ENCODE results near the gene EPHB1.
"Not testable (repeated sequence)": the region's sequence is repeated elsewhere in the genome, so short reads cannot be mapped to it uniquely, and the experiment has no call there.

EPHB1 gene

DNA sequence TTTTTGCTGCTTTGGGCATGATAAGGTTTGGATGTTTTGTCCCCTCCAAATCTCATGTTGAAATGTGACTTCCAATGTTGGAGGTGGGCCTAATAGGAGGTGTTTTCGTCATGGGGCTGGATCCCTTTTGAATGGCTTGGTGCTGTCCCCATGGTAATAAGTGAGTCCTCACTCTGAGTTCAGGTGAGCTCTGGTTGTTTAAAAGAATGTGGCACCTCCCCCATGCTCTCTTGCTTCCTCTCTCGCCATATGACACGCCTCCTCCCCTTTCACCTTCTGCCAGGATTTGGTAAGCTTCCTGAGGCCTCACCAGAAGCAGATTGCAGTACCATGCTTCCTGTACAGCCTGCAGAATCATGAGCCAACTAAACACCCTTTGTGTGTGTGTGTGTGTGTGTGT lies 255.5 kb downstream of the EPHB1 start:
- no peak for DNase-seq (ENCODE audit: low spot score)

DNA sequence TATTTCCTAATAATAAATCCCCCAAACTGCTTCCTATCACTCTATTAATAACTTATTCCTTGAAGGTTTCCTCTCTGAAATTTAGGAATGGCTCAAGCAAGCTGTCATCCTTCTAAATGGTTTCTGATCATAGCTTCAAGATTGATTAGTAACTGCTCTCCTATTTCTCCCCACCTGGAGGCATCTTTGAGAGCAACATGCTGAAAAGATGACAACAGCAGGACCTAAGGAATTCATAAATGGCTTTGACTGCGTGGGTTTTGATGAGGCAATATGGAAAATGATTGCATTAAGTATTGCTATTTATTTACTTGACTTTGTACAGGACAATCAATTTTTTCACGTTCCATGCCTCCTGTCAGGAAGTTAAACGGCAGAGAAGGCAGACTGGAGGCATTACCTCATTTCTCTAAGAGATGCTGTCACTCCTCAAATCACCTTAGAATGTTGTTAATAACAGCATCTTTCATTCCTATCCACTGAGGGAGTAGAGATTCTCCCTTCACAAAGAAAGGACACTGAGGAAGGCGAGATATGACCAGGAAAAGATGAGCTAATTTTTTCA lies 256.4 kb downstream of the EPHB1 start:
- DNase-seq (ENCODE audit: low spot score) = no peak

GRCh38 chr3:135055449-135055848 lies 260.4 kb downstream of the EPHB1 start:
- no peak for DNase-seq (ENCODE audit: low spot score)

GRCh38 chr3:135056084-135056730 lies 261.1 kb downstream of the EPHB1 start:
- DNase-seq (ENCODE audit: low spot score) = no peak

- no peak for DNase-seq (ENCODE audit: low spot score)
Observed at GRCh38 chr3:135056733-135057310, 261.8 kb downstream of the EPHB1 start.

DNA sequence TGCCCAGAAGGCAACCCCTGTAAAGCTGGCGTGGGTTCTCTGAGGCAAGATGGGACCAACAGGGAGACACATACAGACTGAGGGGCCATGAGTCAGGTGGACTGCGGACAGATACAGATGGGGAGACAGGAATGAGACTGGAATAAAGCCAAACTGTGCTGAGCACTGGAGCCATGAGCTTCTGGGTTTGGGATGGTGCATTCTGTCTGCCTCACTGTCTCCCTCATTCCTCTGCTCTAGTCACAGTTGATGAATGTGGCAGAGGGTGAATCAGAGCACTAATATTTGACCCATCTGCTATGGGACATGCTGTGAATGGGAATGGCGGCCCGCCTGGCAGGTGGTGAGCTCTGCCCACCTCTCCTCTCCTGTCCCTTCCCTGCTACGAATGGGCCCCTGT lies 262.9 kb downstream of the EPHB1 start:
- DNase-seq (ENCODE audit: low spot score) = no peak

- no peak for DNase-seq (ENCODE audit: low spot score)
Observed at GRCh38 chr3:135059580-135059979, 264.5 kb downstream of the EPHB1 start.

DNA sequence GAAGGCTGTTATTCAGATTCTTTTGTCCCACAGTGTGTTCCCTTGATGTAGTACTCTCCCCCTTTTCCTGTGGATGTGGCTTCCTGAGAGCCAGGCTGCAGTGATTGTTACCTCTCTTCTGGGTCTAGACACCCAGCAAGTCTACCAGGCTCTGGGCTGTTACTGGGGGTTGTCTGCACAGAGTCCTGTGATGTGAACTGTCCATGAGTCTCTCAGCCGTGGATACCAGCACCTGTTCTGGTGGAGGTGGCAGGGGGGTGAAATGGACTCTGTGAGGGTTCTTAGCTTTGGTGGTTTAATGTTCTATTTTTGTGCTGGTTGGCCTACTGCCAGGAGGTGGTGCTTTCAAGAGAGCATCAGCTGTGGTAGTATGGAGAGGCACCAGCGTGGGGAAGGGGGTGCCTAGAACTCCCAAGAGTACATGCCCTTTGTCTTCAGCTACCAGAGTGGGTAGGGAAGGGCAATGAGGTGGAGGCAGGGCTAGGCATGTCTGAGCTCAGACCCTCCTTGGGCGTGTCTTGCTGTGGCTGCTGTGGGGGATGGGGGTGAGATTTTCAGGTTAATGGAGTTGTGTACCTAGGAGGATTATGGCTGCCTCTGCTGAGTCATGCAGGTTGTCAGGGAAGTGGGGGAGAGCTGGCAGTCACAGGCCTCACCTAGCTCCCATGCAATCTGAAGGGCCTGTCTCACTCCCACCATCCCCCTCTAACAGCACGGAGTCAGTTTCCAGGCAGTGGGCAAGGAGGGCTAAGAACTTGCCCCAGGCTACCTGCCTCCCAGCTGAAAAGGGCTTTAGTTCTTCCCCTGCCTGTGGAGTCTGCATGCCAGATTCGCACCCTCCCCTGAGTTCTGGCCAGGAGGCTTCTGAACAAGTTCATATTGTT lies 272.0 kb downstream of the EPHB1 start:
- not testable (repeated sequence) for DNase-seq (ENCODE audit: low spot score)

DNA sequence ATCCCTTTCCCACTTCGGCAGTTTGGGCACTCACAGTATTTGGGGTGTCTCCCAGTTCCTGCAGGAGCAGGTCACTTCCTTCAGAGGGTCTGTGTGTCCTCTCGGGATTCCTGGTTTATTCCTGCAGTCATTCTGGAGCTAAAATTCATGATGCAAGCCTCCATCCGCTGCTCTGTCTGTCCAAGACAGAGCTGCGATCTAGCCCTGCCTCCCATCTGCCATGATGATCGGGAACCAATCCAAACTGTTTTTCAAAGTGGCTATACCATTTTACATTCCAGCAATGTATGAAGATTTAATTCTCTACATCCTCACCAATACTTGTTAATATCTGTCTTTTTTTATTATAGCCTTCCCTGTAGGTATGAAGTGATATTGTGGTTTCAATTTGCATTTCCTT lies 273.0 kb downstream of the EPHB1 start:
- DNase-seq (ENCODE audit: low spot score) = no peak

DNA sequence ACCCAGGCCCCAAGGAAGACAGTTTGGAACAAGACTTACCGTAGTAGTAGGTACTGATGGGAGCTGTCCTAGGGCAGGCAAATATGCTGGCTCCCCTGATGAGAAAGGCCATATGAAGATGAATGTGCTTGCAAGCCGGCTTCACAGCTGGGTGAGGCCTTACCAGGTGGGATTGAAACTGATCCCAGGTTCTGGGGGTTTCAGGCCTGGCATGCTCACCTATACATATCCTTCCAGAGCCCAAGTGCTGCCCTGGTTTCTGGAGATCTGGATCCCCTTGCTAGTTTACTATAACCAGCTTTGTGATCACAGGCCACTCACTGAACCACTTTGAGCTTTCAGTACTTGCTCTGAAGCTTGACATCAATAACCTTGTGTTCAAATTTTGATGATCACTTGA lies 274.3 kb downstream of the EPHB1 start:
- DNase-seq (ENCODE audit: low spot score) = no peak

- no peak for DNase-seq (ENCODE audit: low spot score)
Observed at GRCh38 chr3:135071483-135071882, 276.4 kb downstream of the EPHB1 start.

GRCh38 chr3:135072431-135072830 lies 277.4 kb downstream of the EPHB1 start:
- DNase-seq (ENCODE audit: low spot score) = no peak

DNA sequence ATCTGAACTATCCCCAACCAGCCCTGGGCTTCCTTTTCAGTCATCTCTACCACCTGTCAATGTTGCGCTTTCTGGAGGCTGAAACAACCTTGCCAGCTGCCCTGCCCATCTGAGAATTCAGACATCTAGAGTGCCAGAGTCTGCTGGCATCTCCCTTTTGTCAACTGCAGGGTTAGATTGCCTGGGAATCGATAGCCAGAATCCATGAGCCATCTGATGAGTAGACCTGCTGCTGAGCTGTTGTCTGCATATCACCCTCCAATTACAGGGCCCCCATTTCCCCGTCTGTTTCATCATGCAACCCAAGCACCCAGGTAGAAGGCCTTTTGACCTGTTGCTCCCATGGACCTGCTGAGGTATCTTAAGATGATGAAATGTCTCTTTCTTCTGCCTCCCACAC lies 280.1 kb downstream of the EPHB1 start:
- no peak for DNase-seq (ENCODE audit: low spot score)

DNA sequence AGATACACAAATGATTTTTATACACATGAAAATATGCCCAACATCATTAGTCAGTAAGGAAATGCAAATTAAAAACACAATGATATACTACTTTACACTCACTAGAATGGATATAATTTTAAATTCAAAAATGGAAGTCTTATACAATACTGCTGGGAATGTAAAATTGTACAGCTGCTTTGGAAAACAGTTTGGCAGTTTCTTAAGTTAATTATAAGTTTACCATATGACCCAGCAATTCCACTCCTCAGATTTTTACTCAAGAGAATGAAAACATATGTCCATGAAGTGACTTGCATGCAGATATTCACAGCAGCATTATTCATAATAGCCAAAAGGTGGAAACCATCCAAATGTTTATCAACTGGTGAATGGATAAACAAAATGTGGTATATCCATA lies 281.3 kb downstream of the EPHB1 start:
- DNase-seq (ENCODE audit: low spot score) = no peak

GRCh38 chr3:135077186-135077585 lies 282.1 kb downstream of the EPHB1 start:
- DNase-seq (ENCODE audit: low spot score) = no peak

DNA sequence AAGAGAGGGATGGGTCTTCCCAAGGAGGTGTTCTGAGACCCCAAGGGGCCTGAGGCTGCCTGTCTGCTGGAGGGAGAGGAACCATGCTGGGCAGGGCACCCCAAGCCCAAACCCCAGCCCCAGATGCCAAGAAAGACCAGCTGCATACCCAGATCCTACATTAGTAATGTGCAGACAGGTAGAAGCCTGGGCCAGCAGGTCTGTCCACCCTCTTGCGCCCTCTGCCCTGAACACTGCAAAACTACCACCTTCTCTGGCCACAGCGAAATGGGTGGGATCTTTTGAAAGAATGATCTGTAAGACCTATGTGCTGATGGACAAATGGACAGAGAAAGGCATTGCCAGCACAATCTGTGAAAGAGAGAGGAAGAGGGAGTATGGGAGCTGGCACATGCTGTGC lies 283.2 kb downstream of the EPHB1 start:
- DNase-seq (ENCODE audit: low spot score) = no peak

- no peak for DNase-seq (ENCODE audit: low spot score)
Observed at GRCh38 chr3:135079095-135079494, 284.0 kb downstream of the EPHB1 start.

DNA sequence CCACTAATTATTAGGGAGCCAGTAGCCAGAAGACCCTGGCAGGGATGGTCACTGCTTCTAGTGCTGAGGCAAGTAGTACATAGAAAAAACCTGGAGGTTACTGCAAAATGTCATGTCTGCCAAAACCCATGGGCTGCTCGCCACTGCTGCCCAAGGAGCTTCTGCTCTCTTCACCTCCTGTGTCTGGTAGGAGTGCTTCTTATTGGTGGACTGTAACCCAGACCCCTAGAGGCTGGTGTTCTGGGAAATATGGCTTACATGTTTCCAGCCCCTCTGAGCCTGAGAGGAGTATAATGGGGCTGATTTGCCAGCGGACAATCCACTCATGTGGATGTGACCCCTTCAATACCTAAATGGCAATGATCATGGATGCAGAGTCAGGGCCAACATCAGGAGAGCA lies 286.4 kb downstream of the EPHB1 start:
- DNase-seq (ENCODE audit: low spot score) = no peak

DNA sequence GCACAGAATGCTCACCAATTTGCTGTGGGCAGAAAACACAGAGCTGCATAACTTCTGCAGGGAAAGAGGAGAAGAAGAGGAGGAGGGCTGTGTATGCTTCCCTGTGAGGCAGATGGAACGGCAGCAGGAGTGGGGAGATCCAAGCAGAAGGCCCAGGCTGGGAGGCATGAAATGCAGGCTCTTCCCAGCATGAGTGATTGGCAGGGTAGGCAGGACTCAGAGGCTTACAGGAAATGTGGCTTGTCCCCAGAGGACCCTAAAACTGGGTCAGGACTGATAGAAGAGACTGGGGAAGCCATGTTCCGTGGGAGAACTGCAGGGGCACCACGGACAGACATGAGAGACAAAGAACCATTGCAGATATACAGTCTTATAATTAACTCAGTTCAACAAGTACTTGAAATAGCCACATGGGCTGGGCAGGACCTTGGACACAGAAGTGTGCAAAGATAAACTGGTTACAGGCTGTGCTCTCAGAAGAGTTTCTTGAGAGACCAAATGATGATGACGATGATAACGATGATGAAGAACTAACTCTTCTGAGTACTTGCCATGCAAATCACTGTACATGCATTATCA lies 286.9 kb downstream of the EPHB1 start:
- no peak for DNase-seq (ENCODE audit: low spot score)

DNA sequence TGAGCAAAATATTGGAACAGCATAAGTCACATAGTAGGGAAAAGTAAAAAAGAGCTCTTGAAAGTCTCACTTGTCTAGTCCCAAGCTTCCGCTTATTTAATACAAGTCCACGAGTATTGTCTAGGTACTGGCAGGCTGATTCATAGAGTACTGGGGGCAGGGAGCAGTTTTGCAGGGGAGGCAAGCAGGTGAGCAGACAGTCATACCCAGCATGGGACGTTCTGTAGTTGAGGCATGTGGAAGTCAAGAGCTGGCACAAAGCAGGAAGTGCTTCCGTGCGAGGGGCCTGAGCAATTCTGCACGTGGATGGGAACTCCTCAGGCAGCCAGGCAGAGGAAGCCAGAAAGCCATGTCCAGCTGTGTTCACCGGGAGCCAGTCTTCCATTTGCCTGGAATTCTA lies 287.6 kb downstream of the EPHB1 start:
- no peak for DNase-seq (ENCODE audit: low spot score)

DNA sequence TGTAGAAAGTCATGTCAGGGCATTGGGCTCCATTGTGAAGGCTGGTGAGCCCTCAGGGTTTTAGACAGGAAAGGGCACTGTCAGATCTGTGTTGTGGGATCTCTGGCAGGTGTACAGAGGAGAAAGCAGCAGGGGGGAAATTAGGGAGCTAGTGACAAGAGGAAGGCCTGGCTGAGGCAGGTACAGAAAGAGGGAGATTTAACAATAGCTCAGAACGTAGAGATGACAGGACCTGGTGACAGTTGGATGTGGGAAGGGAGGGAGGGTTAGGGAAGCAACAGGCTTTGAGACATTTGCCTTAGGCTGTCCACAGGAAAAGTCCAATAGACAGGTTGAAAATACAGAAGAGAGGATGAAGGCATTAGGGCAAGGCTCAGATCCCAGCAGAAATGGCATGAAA lies 288.1 kb downstream of the EPHB1 start:
- no peak for DNase-seq (ENCODE audit: low spot score)

GRCh38 chr3:135083756-135084155 lies 288.7 kb downstream of the EPHB1 start:
- no peak for DNase-seq (ENCODE audit: low spot score)

DNA sequence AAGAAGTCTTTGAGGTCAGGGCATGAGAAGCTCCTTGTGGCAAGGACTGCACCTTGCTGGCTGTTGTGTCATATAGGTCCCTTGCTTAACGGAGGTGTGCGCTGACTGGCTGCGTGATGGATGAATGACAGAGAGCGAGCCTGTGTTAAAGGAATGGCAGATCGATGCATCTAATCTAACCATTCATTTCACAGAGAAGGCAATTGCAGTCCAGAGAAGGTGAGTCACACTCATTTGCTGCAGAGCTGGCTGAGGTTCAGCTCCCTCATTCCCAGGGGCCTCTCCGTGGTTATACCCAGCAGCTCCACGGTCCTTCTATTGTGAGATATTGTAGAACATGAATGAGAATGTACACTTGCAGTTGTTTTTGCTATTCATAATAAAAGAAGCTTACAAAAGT lies 289.3 kb downstream of the EPHB1 start:
- DNase-seq (ENCODE audit: low spot score) = no peak

All from D341Med (cell line).